NCI-H146 (cell line): ENCODE measurements around the gene ATP8B3.
A peak's percentile ranks its signal among the peaks of the same experiment; 100 is the strongest.

Experiments
- DNase-seq: peaks from one replicate; lab custom pipeline; 2025; lab: John Stamatoyannopoulos, UW

Gene ATP8B3

GRCh38 chr19:1836458-1837221, 24.6 kb upstream of the ATP8B3 start:
- no peak for DNase-seq

GRCh38 chr19:1833540-1833939, 21.5 kb upstream of the ATP8B3 start:
- DNase-seq: no peak

GRCh38 chr19:1832046-1832663, 20.1 kb upstream of the ATP8B3 start:
- DNase-seq: no peak

- no peak for DNase-seq
Observed at GRCh38 chr19:1830978-1831377, 18.9 kb upstream of the ATP8B3 start.

GRCh38 chr19:1830568-1830967, 18.5 kb upstream of the ATP8B3 start:
- DNase-seq: no peak

GRCh38 chr19:1829958-1830357, 17.9 kb upstream of the ATP8B3 start:
- no peak for DNase-seq

GRCh38 chr19:1828279-1829238, 16.5 kb upstream of the ATP8B3 start:
- DNase-seq: no peak

GRCh38 chr19:1827566-1828278, 15.6 kb upstream of the ATP8B3 start:
- no peak for DNase-seq

- no peak for DNase-seq
Observed at GRCh38 chr19:1826557-1827521, 14.8 kb upstream of the ATP8B3 start.

GRCh38 chr19:1825909-1826556, 14.0 kb upstream of the ATP8B3 start:
- DNase-seq: peak; percentile 31

- no peak for DNase-seq
Observed at GRCh38 chr19:1824252-1824622, 12.2 kb upstream of the ATP8B3 start.

- DNase-seq: no peak
Observed at GRCh38 chr19:1823539-1824251, 11.6 kb upstream of the ATP8B3 start.

GRCh38 chr19:1823020-1823419, 10.9 kb upstream of the ATP8B3 start:
- DNase-seq: no peak

GRCh38 chr19:1822210-1822609, 10.1 kb upstream of the ATP8B3 start:
- DNase-seq: no peak

- no peak for DNase-seq
Observed at GRCh38 chr19:1819341-1820255, 7.5 kb upstream of the ATP8B3 start.

GRCh38 chr19:1818549-1819195, 6.6 kb upstream of the ATP8B3 start:
- no peak for DNase-seq

- DNase-seq: no peak
Observed at GRCh38 chr19:1817553-1818179, 5.6 kb upstream of the ATP8B3 start.
